ENCODE data around the gene SLCO1A2. TPM values are rescaled to one million over a fixed set of nuclear protein-coding genes. Genes with fewer than 3 reads are reported as not detected.

SLCO1A2 gene
- total and polyA plus RNA-seq, 2 of the 8 experiments (the other 6 are each of a cell fraction or from before 2014, with no cell fraction given): 2.9 to 5.1 TPM

- no peak overlapping the region for H2BK120ac ChIP-seq (replicated peaks; ENCODE audit: low read depth, low read length)
- no peaks in the 10 kb centered on the region for H4K20me1 ChIP-seq (replicated peaks in 1 of 2; ENCODE audit: control insufficient read depth in 1 of 2, insufficient read depth in 2 of 2, low read length in 2 of 2)
- H2BK5ac ChIP-seq (ENCODE audit: low read depth, low read length): no peak overlapping the region
- DNase-seq (ENCODE audit: low read depth in 1 of 2, low spot score in 2 of 2): no peak
- no peak overlapping the region for H2AK5ac ChIP-seq (ENCODE audit: low read depth, low read length)
- H3K27me3 ChIP-seq (replicated peaks in 1 of 4; ENCODE audit: control insufficient read depth in 3 of 4, extremely low read depth in 1 of 4, insufficient read depth in 3 of 4, low read length in 3 of 4): peaks cover 0 to 1% (median 0%) of the 10 kb centered on the region in 4 experiments; a peak in 1 of 7 replicates
- H3K79me2 ChIP-seq (ENCODE audit: control insufficient read depth in 1 of 2, insufficient read depth in 2 of 2, low read length in 2 of 2): no peaks in the 10 kb centered on the region
- H3K4me2 ChIP-seq (ENCODE audit: insufficient read depth in 1 of 2, low read depth in 2 of 2, low read length in 2 of 2): no peak overlapping the region
- no peak overlapping the region for H3K14ac ChIP-seq (ENCODE audit: insufficient read length)
- no peaks in the 10 kb centered on the region for H3K23me2 ChIP-seq (ENCODE audit: low read depth, low read length)
- no peak overlapping the region for H3K4me3 ChIP-seq (ENCODE audit: extremely low read depth in 1 of 4, insufficient read depth in 2 of 4, low read depth in 3 of 4, low read length in 4 of 4)
- no peak overlapping the region for H3K9ac ChIP-seq (replicated peaks in 1 of 4; ENCODE audit: extremely low read depth in 1 of 4, low read depth in 3 of 4, low read length in 3 of 4)
- H3K36me3 ChIP-seq (ENCODE audit: control insufficient read depth in 2 of 4, insufficient read depth in 4 of 4, low read length in 3 of 4): peaks cover 0 to 3% (median 0%) of the 10 kb centered on the region in 4 experiments; a peak in 1 of 8 replicates
- ChIA-PET CTCF (ENCODE audit: partially characterized antibody) (interaction anchor here (0.7 to 1.5 kb wide), 3 partner anchors 9 to 113 kb away, joined by 3 to 4 read pairs (median 4); no protein-coding TSS in a partner anchor), POLR2A (ENCODE audit: partially characterized antibody) (interaction anchor here (0.6 kb wide), 1 partner anchor 15 kb away, joined by 4 read pairs; no protein-coding TSS in a partner anchor)
- H3K56ac ChIP-seq (replicated peaks; ENCODE audit: insufficient read length, low read depth, low read length): no peak overlapping the region
- no peak overlapping the region for H3K23ac ChIP-seq (ENCODE audit: insufficient read length)
- peaks cover 0 to 4% (median 3%) of the 10 kb centered on the region in 4 experiments; a peak in 2 of 7 replicates for H3K4me1 ChIP-seq (replicated peaks in 1 of 4; ENCODE audit: control insufficient read depth in 3 of 4, insufficient read depth in 4 of 4, low read length in 3 of 4)
- H2BK15ac ChIP-seq (ENCODE audit: low read length): no peak overlapping the region
- no peak overlapping the region for H4K5ac ChIP-seq (ENCODE audit: insufficient read length, low read depth, low read length)
- H3K18ac ChIP-seq (ENCODE audit: extremely low read depth, low read length): no peak overlapping the region
- no peak overlapping the region for H2AFZ ChIP-seq (ENCODE audit: low read length)
- H2BK12ac ChIP-seq (ENCODE audit: low read depth, low read length): no peak overlapping the region; the same call in 1 of the 2 replicates
- no peak for FAIRE-seq
- H2BK20ac ChIP-seq (ENCODE audit: low read length): no peak overlapping the region
- H3K9me3 ChIP-seq (ENCODE audit: insufficient read depth in 2 of 2, low read depth in 1 of 2, low read length in 1 of 2): peaks cover 0 to 3% of the 10 kb centered on the region in 2 experiments; a peak in 1 of 4 replicates
- H4K91ac ChIP-seq (replicated peaks; ENCODE audit: insufficient read length, low read length): no peak overlapping the region
- no peaks in the 10 kb centered on the region for H3K79me1 ChIP-seq (ENCODE audit: low read depth, low read length)
- 93% methylated on average over 6 of the region's 6 CpGs; no CpG with 5 or more reads in 1 of the 2 experiments for WGBS, 2 experiments (ENCODE audit: extremely low coverage in 1 of 2, insufficient coverage in 1 of 2, insufficient read length in 1 of 2, insufficient replicate concordance in 2 of 2, low coverage in 1 of 2, low lambda C conversion rate in 2 of 2, missing lambda C conversion rate in 1 of 2)
- H4K8ac ChIP-seq (ENCODE audit: extremely low read depth, insufficient read depth, low read length): no peak overlapping the region
- H3K27ac ChIP-seq (ENCODE audit: low read depth, low read length): no peak overlapping the region
- H3K4ac ChIP-seq (replicated peaks; ENCODE audit: insufficient read length, low read depth, low read length): no peak overlapping the region
- TF ChIP-seq SRF (IDR thresholded peaks at IDR 0.05; ENCODE audit: low read depth, low read length): no peak
- TF ChIP-seq SIN3A (conservative IDR thresholded peaks at IDR 0.05 in 1 of 2, IDR thresholded peaks at IDR 0.05 in 1 of 2; ENCODE audit: low read depth in 1 of 2, low read length in 2 of 2): no peak
- TF ChIP-seq CBX5 (IDR thresholded peaks at IDR 0.05; ENCODE audit: low read depth, low read length): no peak
- no peak for TF ChIP-seq SP1 (IDR thresholded peaks at IDR 0.05; ENCODE audit: low read depth, low read length)
- TF ChIP-seq POLR2A (IDR thresholded peaks at IDR 0.05; ENCODE audit: control extremely low read depth in 1 of 2, low read depth in 2 of 2, low read length in 2 of 2): no peak
- TF ChIP-seq CEBPB (IDR thresholded peaks at IDR 0.05; ENCODE audit: low read depth, low read length): no peak
- no peak for TF ChIP-seq ATF2 (IDR thresholded peaks at IDR 0.05; ENCODE audit: low read length)
- no peak for TF ChIP-seq PHF8 (conservative IDR thresholded peaks at IDR 0.05; ENCODE audit: low read depth, low read length)
- TF ChIP-seq ATF3 (IDR thresholded peaks at IDR 0.05; ENCODE audit: insufficient read depth, low read depth, low read length): no peak
- no peak for TF ChIP-seq GABPA (IDR thresholded peaks at IDR 0.05; ENCODE audit: borderline replicate concordance, insufficient read depth, low read length)
These were observed 3.4 kb upstream of the SLCO1A2 start for GRCh38 chr12:21337959-21338744.

All from H1 (cell line).